NCI-H1048 (cell line): ENCODE measurements around the gene ARIH1.

Experiments used
- DNase-seq: peaks from one replicate; lab custom pipeline; 2025; lab: John Stamatoyannopoulos, UW

The ARIH1 gene

GRCh38 chr15:72540606-72541237 is 66.6 kb downstream of the ARIH1 start:
- no peak for DNase-seq

GRCh38 chr15:72541674-72542073 is 67.5 kb downstream of the ARIH1 start:
- no peak for DNase-seq

GRCh38 chr15:72545156-72545555 is 71.0 kb downstream of the ARIH1 start:
- no peak for DNase-seq

DNA sequence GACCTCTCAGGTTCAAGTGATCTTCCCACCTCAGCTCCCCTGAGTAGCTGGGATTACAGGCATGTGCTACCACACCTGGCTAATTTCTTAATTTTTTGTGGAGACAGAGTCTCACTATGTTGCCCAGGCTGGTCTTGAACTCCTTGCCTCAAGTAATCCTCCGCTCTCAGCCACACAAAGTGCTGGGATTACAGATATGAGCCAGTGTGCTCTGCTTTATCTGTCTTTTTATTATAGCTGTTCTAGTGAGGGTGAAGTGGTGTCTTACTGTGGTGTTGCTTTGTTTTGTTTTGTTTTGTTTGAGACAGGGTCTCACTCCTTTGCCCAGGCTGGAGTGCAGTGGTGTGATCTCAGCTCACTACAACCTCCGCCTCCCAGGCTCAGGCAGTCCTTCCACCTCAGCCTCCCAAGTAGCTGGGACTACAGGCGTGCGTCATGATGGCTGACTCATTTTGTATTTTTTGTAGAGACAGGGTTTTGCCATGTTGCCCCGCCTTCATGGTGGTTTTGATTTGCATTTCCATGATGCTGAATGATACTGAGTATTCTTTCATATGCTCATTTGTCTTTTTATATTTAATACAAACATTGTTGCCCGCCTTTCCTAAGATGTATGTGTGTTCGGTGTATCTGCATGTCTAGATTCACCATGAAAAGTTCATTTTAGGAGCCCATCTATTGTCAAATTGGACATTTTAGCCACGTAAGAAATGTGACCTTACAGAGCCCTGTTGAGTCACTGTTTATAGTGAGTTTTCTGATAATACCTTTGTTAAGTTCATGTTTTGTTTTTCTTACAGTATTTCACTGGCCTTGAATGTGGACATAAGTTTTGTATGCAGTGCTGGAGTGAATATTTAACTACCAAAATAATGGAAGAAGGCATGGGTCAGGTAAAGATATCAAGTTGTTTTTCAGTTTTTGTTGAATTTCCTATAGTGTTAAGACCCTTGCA is 80.6 kb downstream of the ARIH1 start:
- no peak for DNase-seq

GRCh38 chr15:72559781-72560180 is 85.7 kb downstream of the ARIH1 start:
- DNase-seq, result no peak

DNA sequence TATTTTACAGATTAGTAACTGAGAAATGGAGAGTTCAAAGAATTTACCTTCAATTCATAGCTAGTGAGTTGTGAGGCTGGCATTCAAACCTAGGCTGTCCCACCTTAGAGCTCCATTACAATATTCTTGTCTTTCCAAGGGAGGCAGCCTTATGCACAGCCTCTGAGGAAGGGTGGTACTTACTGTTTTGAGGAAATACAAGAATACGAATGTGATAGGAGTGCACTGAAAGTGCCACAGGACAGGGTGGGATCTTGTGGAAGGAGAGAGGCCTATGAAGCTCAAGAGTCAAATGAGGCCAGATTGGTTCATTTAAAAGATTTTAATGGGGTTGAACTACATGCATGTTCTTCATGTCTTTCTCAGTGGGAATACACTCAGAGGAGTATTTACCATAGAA is 86.3 kb downstream of the ARIH1 start:
- DNase-seq, result no peak

- DNase-seq, result no peak
Observed at GRCh38 chr15:72562386-72562785, 88.3 kb downstream of the ARIH1 start.

GRCh38 chr15:72562878-72563277 is 88.7 kb downstream of the ARIH1 start:
- DNase-seq, result no peak

DNA sequence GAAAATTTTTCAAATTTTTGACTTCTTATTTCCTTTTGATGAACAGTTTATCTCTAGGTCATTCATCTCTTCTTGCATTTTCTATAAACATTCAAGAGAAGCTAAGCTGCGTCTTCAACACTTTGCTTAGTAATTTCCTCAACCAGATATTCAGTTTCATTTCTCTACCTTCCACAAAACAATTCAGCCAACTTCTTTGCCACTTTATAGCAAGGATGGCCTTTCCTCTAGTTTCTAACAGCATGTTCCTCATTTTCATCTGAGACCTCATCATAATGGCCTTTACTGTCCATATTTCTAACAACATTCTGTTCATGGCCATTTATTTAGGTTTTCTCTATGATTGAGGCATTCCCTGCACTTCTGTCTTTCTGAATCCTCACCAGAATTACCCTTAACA is 90.0 kb downstream of the ARIH1 start:
- DNase-seq, result no peak

GRCh38 chr15:72566973-72567372 is 92.8 kb downstream of the ARIH1 start:
- no peak for DNase-seq

DNA sequence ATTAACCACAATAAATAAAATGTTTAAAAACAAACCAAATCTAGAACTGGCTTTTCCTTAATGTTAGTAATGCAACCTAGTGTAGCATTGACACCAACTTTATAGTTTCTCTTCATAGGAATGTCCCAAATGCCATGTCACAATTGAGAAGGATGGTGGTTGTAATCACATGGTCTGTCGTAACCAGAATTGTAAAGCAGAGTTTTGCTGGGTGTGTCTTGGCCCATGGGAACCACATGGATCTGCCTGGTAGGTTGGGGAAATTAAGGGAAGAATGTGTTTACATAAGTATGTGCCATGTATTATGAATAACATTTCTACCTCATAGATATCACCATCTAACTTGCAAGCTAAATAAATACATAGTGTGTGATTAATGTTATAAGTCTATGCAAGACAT is 95.9 kb downstream of the ARIH1 start:
- no peak for DNase-seq

GRCh38 chr15:72579814-72580213 is 105.7 kb downstream of the ARIH1 start:
- no peak for DNase-seq

- no peak for DNase-seq
Observed at GRCh38 chr15:72584006-72584405, 109.9 kb downstream of the ARIH1 start.

DNA sequence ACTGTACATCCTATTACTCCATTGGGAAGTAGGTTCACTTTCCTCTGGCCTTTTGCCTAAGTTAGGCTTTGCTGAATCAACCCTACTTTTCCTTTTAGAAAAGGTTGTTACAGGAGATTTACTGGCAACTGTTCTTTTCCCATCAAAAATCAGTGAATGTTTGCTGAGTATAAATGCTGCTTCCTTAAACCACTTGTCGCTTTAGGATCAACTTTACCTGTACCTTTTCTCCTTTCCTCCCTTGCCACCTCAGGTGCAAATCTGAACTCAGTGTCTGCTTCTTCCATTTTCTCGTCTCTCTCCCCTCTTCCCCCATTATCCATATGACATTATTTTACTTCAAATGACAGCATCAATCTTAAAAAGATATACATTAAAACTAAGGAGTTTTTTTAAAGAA is 110.9 kb downstream of the ARIH1 start:
- DNase-seq, result no peak

- DNase-seq, result no peak
Observed at GRCh38 chr15:72585476-72586058, 111.4 kb downstream of the ARIH1 start.

- DNase-seq, result no peak
Observed at GRCh38 chr15:72588096-72588495, 114.0 kb downstream of the ARIH1 start.

DNA sequence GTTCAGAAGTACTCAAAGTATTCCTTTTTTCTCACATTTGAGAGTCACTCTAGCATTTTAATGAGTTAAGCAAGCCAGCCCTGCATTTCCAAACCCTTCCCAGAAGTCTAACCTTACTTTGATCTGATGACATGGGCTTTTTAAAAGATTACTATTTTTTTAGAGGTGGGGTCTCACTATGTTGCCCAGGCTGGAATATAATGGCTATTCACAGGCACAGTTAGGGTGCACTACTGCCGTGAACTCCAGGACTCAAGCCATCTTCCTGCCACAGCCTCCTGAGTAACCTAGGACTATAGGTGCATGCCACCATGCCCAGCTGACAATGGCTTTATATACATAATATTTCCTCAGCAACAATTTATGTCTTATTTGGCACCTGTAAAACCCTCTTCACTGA is 116.3 kb downstream of the ARIH1 start:
- DNase-seq, result no peak

- DNase-seq, result no peak
Observed at GRCh38 chr15:72591361-72591760, 117.2 kb downstream of the ARIH1 start.

GRCh38 chr15:72592097-72592496 is 118.0 kb downstream of the ARIH1 start:
- DNase-seq, result no peak

- DNase-seq, result no peak
Observed at GRCh38 chr15:72592676-72593075, 118.5 kb downstream of the ARIH1 start.

GRCh38 chr15:72593838-72594237 is 119.7 kb downstream of the ARIH1 start:
- DNase-seq, result no peak

DNA sequence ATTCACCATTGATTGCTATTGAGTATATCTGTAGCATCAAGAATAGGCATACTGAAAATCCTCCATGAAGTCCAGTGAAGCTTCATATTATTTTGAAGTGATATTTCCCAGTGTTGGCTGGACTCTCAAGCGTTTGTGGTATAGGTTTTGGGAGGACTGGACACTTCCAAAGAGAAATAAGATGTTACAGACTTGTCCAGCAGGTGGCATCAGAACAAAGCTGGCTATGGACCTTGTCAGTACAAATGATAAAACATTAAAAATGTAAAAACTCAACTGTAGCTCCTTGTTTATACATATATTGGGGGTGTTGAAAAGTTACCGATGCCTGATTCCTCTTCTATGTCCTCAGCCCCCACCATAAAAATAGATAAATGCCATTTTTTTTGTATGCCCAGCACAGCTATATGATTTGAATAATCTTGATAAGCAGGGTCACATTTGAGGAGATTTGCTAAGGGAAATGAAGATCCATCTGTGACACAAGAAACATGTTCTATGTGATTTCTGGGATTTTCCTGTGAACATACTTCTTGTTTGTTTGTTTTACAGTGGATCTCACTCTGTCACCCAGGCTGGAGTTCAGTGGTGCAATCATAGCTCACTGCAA is 125.8 kb downstream of the ARIH1 start:
- DNase-seq, result no peak

- DNase-seq, result no peak
Observed at GRCh38 chr15:72604794-72605193, 130.7 kb downstream of the ARIH1 start.
